AG04449 (cell line): ENCODE results near the gene TRIM44.

Experiments used
- CTCF ChIA-PET: fragments of 350-600 bp; formaldehyde crosslinking; extraction: SDS; loops from one replicate; lab custom pipeline; 2021; ENCODE audit warnings: antibody characterized with exemption; lab: Yijun Ruan, JAX
- POLR2A ChIA-PET: fragments of 400-600, 350-600 bp; formaldehyde crosslinking; extraction: SDS; loops from one replicate; lab custom pipeline; 2020; ENCODE audit warnings: antibody characterized with exemption, inconsistent platforms; lab: Yijun Ruan, JAX
- DNase-seq: peaks from one replicate; pipeline ENCODE4 v3.0.0-alpha.2; 2010; ENCODE audit warnings: low read depth, low spot score
- H3K4me3 ChIP-seq: 2 replicates; pipeline ENCODE4 v1.5.1; 2011; ENCODE audit warnings: low read depth, mild to moderate bottlenecking, control low read depth, low read length
- CTCF ChIP-seq: IDR thresholded peaks from one replicate; pipeline ENCODE4 v1.5.1; 2011; ENCODE audit warnings: mild to moderate bottlenecking, moderate library complexity, low read length, control low read depth, inconsistent platforms; ENCODE audit not compliant: insufficient read depth; ENCODE audit errors: missing control alignments

Gene TRIM44

GRCh38 chr11:35621620-35622019 is 41.0 kb upstream of the TRIM44 start:
- TF ChIP-seq CTCF, result no peak
- DNase-seq, result no peak
- ChIA-PET POLR2A (no interaction called here), CTCF (interaction anchor here (1.2 to 5.3 kb wide), 3 partner anchors 133 to 637 kb away, joined by 4 to 39 read pairs (median 22); no protein-coding TSS in a partner anchor)
- no peak overlapping the region for H3K4me3 ChIP-seq

GRCh38 chr11:35622070-35622469 is 40.5 kb upstream of the TRIM44 start:
- no peak for DNase-seq
- TF ChIP-seq CTCF, result no peak
- ChIA-PET POLR2A (no interaction called here), CTCF (interaction anchor here (1.2 to 5.3 kb wide), 3 partner anchors 133 to 637 kb away, joined by 4 to 39 read pairs (median 22); no protein-coding TSS in a partner anchor)
- H3K4me3 ChIP-seq, result no peak overlapping the region

- H3K4me3 ChIP-seq, result no peak overlapping the region
- POLR2A ChIA-PET, result interaction anchor here (1.1 kb wide), 1 partner anchor 197 kb away, joined by 3 read pairs; no protein-coding TSS in a partner anchor
- CTCF ChIA-PET, result interaction anchor here (0.7 to 2.5 kb wide), 4 partner anchors 138 to 631 kb away, joined by 3 to 12 read pairs (median 4); no protein-coding TSS in a partner anchor
- DNase-seq, result peak; percentile 62
- TF ChIP-seq CTCF, result no peak
Observed at GRCh38 chr11:35623621-35624168, 38.9 kb upstream of the TRIM44 start.

GRCh38 chr11:35624316-35624715 is 38.3 kb upstream of the TRIM44 start:
- TF ChIP-seq CTCF, result no peak
- POLR2A ChIA-PET, result no interaction called here
- CTCF ChIA-PET, result interaction anchor here (1.6 to 2.5 kb wide), 2 partner anchors 139 to 197 kb away, joined by 4 to 12 read pairs; no protein-coding TSS in a partner anchor
- H3K4me3 ChIP-seq, result no peak overlapping the region
- DNase-seq, result no peak

GRCh38 chr11:35624781-35625180 is 37.8 kb upstream of the TRIM44 start:
- ChIA-PET CTCF (interaction anchor here (1.6 to 2.5 kb wide), 2 partner anchors 139 to 197 kb away, joined by 4 to 12 read pairs; no protein-coding TSS in a partner anchor), POLR2A (no interaction called here)
- TF ChIP-seq CTCF, result no peak
- DNase-seq, result no peak
- H3K4me3 ChIP-seq, result no peak overlapping the region

- DNase-seq, result no peak
- POLR2A ChIA-PET, result no interaction called here
- no peak for TF ChIP-seq CTCF
- H3K4me3 ChIP-seq, result no peak overlapping the region
- CTCF ChIA-PET, result interaction anchor here (1.7 kb wide), 1 partner anchor 640 kb away, joined by 4 read pairs; no protein-coding TSS in a partner anchor
Observed at GRCh38 chr11:35626501-35626900, 36.1 kb upstream of the TRIM44 start.
